ENCODE measurements around the gene MTUS2.

DNA sequence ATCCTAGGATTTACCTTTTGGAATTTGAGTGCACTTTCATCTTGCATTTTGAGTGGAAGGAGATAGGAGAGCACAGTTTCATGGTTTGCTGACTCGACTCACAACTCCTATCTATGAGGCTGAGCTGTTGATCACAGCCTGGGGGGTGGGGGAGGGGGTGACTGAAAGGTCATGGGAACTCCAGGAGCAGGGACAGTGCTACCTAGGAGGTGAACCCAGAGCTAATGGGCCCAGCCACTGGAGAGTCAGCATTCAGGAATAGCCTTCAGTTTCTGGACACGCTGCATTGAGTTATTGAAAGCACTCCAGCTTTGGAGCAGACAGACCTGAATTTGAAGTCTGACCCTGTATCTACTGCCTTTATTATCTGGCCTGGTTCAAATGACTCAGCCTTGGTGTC lies 435.4 kb downstream of the MTUS2 start:
- TF ChIP-seq POLR2AphosphoS5 (IDR thresholded peaks at IDR 0.05; ENCODE audit: insufficient read depth, low read depth, low read length) (no peak), CTCF (IDR thresholded peaks at IDR 0.05; ENCODE audit: extremely low read depth in 1 of 2, insufficient read depth in 1 of 2, low read depth in 1 of 2, low read length in 2 of 2) (no peak), POLR2A (IDR thresholded peaks at IDR 0.05; ENCODE audit: low read depth, low read length) (no peak), EZH2 (IDR thresholded peaks at IDR 0.05; ENCODE audit: borderline replicate concordance, low read depth, low read length, severe bottlenecking) (no peak), MYC (IDR thresholded peaks at IDR 0.05; ENCODE audit: low read depth, low read length) (no peak), FOS (IDR thresholded peaks at IDR 0.05; ENCODE audit: borderline replicate concordance, insufficient read depth, low read length) (no peak), GATA2 (IDR thresholded peaks at IDR 0.05; ENCODE audit: insufficient read depth, insufficient read length, low read depth, low read length) (no peak), JUN (IDR thresholded peaks at IDR 0.05; ENCODE audit: borderline replicate concordance, insufficient read depth, insufficient read length, low read depth) (no peak)
- TF ChIP-seq, protein P1, sequence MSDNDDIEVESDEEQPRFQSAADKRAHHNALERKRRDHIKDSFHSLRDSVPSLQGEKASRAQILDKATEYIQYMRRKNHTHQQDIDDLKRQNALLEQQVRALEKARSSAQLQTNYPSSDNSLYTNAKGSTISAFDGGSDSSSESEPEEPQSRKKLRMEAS (IDR thresholded peaks at IDR 0.05; ENCODE audit: insufficient read depth, insufficient read length): no peak
